Measurements from ENCODE around the gene BUB3.

BUB3 gene

GRCh38 chr10:123154092-123154710, at the start of gene BUB3:
TSS of gene BUB3 (plus strand) at chr10:123154402. CDS start at chr10:123154918, 516 bp downstream.
- peak; percentile 86 for DNase-seq

GRCh38 chr10:123109466-123109865, 44.7 kb upstream of the BUB3 start:
- DNase-seq = no peak

- DNase-seq = no peak
Measured at GRCh38 chr10:123117644-123118417, 36.4 kb upstream of the BUB3 start.

GRCh38 chr10:123119081-123119480, 35.1 kb upstream of the BUB3 start:
- DNase-seq = no peak

- no peak for DNase-seq
Measured at GRCh38 chr10:123126246-123126645, 28.0 kb upstream of the BUB3 start.

- DNase-seq = no peak
Measured at GRCh38 chr10:123129618-123130271, 24.5 kb upstream of the BUB3 start.

- DNase-seq = peak; percentile 85
Measured at GRCh38 chr10:123132576-123133477, 21.4 kb upstream of the BUB3 start.

GRCh38 chr10:123133541-123134342, 20.5 kb upstream of the BUB3 start:
- no peak for DNase-seq

GRCh38 chr10:123134343-123134914, 19.8 kb upstream of the BUB3 start:
- no peak for DNase-seq

- DNase-seq = no peak
Measured at GRCh38 chr10:123134915-123135414, 19.2 kb upstream of the BUB3 start.

- peak; percentile 61 for DNase-seq
Measured at GRCh38 chr10:123135415-123136141, 18.6 kb upstream of the BUB3 start, which contains the start of gene HMX3. TSS of gene HMX3 (plus strand) at chr10:123135970. CDS start at chr10:123136051, 81 bp downstream.

- no peak for DNase-seq
Measured at GRCh38 chr10:123136221-123136805, 17.9 kb upstream of the BUB3 start.

- peak; percentile 47 for DNase-seq
Measured at GRCh38 chr10:123136806-123137642, 17.2 kb upstream of the BUB3 start.

- DNase-seq = no peak
Measured at GRCh38 chr10:123139165-123139520, 15.1 kb upstream of the BUB3 start.

- DNase-seq = no peak
Measured at GRCh38 chr10:123139521-123140163, 14.6 kb upstream of the BUB3 start.

GRCh38 chr10:123140164-123140982, 13.8 kb upstream of the BUB3 start:
- DNase-seq = no peak

- no peak for DNase-seq
Measured at GRCh38 chr10:123140983-123141390, 13.2 kb upstream of the BUB3 start.
